ENCODE measurements around the gene TIMMDC1.
A peak's percentile ranks its signal among the peaks of the same experiment; 100 is the strongest.

Gene TIMMDC1

GRCh38 chr3:119469418-119470189, 28.7 kb upstream of the TIMMDC1 start:
- no peak for TF ChIP-seq CTCF (IDR thresholded peaks at IDR 0.05; ENCODE audit: borderline replicate concordance, insufficient read depth, low read depth, low read length)
- peak overlapping the region; percentile 85 for H3K4me3 ChIP-seq (ENCODE audit: low read depth, low read length)

DNA sequence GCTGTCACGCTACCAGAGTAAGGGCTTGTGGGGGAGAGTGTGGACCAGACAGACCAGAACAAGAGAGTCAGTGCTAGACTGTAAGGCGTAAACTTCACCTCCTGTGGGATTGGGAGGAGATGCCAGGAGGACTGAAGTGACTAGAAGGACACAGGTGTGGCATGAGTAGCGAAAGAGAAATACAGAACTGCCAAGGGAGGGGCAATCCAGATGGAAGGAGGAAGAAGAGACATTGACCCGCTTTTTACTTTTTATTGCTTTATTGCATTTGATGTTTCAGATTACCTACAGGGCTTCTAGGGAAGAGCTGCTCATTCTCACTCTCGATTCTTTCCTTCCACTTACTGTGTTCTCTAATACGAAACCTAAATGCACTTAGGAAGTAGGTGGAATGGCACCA, 27.5 kb upstream of the TIMMDC1 start:
- H3K4me3 ChIP-seq (ENCODE audit: low read depth, low read length), result no peak overlapping the region
- no peak for TF ChIP-seq CTCF (IDR thresholded peaks at IDR 0.05; ENCODE audit: borderline replicate concordance, insufficient read depth, low read depth, low read length)

DNA sequence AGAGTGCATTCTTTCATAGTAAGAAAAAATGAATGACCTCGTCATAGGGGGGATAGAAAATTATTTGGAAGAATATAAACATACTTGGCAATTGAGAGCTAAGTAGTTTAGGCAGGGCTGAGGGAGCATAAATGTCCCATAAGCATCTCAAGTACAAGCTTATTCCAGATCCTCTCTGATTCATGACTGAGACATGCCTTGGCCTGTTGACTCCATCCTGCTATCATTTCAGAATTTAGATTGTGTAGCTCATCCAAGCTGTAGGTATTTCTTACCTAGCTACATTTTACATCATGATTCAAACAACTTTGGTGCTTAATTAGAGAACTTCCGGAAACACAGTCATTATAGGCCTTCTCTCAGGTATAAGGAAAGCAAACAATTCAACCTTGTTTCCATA, 17.3 kb upstream of the TIMMDC1 start:
- H3K4me3 ChIP-seq (ENCODE audit: low read depth, low read length), result no peak overlapping the region
- no peak for TF ChIP-seq CTCF (IDR thresholded peaks at IDR 0.05; ENCODE audit: borderline replicate concordance, insufficient read depth, low read depth, low read length)

DNA sequence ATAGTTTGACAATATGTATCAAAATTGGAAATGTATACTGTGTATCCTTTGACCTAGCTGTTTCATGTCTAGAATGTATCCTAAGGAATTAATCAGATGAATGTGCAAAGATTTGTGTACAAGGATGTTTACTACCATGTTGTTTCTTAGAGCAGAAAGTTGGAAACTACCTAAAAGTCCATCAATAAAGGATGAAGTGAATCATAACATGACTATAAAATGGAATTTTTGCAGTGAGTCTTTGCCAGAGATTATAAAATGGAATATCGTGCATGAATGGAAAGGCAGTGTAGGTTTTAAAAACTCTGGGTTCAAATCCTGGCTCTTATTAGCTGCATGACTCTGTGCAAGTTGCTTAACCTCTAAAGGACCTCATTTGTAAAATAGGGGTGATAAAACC, 15.2 kb upstream of the TIMMDC1 start:
- H3K4me3 ChIP-seq (ENCODE audit: low read depth, low read length), result no peak overlapping the region
- TF ChIP-seq CTCF (IDR thresholded peaks at IDR 0.05; ENCODE audit: borderline replicate concordance, insufficient read depth, low read depth, low read length), result no peak

GRCh38 chr3:119485563-119485962, 12.8 kb upstream of the TIMMDC1 start:
- H3K4me3 ChIP-seq (ENCODE audit: low read depth, low read length), result no peak overlapping the region
- TF ChIP-seq CTCF (IDR thresholded peaks at IDR 0.05; ENCODE audit: borderline replicate concordance, insufficient read depth, low read depth, low read length), result no peak

DNA sequence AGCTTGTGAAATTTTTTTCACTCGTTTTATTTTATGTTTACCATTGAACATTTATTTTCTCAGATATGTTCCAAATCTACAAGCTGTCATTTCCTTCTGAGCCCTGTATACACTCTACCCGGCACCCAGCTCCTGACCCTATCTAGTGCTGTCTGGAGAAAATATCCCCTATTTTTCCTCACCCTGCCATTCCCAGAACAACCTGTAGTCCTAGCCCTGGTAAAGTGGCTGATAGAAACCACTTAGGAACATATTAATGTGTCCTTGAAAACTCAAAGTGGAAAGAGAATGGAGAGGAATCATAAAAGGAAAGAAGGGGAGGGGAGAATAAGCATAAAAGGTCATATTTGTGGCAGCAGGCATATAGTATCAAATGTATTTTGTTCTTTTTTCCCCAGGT, 8.2 kb upstream of the TIMMDC1 start:
- TF ChIP-seq CTCF (IDR thresholded peaks at IDR 0.05; ENCODE audit: borderline replicate concordance, insufficient read depth, low read depth, low read length), result no peak
- no peak overlapping the region for H3K4me3 ChIP-seq (ENCODE audit: low read depth, low read length)

DNA sequence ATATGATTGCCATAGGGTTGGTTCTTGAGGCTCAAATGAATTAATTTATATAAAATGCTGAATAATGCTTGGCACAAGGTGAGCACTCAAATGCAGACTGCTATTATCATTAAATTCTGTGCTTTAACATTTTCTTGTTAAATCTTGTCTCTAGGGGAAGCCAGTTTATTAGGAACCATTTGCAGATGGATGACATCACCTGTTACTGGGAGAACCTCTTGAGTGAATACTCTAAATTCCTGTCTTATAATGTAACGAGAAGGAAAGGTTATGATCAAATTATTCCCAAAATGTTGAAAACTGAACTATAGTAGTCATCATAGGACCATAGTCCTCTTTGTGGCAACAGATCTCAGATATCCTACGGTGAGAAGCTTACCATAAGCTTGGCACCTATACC, 6.2 kb upstream of the TIMMDC1 start:
- no peak overlapping the region for H3K4me3 ChIP-seq (ENCODE audit: low read depth, low read length)
- TF ChIP-seq CTCF (IDR thresholded peaks at IDR 0.05; ENCODE audit: borderline replicate concordance, insufficient read depth, low read depth, low read length), result no peak
